Measurements from ENCODE around the gene IPO9.

Gene IPO9

GRCh38 chr1:201911826-201912571 lies 83.0 kb downstream of the IPO9 start:
- no peak for DNase-seq

GRCh38 chr1:201912832-201913231 lies 83.9 kb downstream of the IPO9 start:
- no peak for DNase-seq

- DNase-seq, result no peak
These were observed 85.7 kb downstream of the IPO9 start for GRCh38 chr1:201914456-201915235.

GRCh38 chr1:201916649-201917249 lies 87.8 kb downstream of the IPO9 start:
- peak; percentile 65 for DNase-seq

DNA sequence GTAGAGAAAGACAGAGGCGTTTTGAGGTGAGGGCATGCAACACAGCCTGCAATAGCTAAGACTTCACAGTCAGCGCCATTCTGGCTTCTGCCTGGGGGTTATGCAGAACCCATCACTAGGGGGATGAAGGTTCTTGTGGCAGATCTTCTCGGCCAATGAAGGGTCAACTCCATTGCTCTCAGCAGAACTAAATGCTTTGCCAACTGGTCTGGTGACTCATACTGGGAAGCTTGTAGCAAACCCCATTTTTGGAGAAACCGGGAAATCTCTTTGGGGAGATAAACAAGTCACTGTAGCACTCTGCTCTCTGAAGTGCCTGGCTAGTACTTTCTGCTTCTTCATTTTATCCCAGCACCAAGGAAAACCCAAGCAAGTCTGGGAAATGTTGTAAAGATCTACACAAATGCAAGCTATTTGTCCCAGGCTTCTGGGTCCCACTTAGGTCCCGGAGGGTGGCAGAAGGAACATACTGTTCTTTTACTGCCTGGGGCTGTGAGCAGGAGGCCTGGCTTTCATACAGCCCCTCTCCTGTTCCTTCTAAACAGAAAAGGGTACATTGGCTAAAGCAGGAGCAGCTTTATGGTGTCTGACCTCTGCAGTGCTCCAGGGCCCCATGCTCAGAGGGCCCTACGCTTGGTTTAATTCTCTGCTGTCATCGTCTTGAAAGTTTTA lies 88.5 kb downstream of the IPO9 start:
- DNase-seq, result no peak

DNA sequence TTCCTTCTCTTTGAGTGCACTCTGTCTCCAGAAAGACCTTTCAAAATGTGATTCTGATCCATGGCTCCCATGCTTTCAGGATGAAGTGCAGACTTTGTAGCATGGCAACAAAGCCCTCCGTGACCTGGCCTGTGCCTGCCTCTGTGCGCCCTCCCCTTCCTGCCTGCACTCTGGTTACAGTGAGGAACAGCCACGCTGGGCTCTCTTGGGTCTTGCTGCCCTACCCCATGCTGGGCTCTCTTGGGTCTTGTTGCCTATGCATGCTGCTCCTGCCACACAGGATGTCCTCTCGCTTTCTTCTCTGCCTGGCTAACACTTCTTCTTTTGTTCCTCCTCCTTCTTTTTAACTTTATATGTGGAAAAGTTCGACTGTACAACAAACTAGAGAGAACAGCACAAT lies 89.4 kb downstream of the IPO9 start:
- no peak for DNase-seq

DNA sequence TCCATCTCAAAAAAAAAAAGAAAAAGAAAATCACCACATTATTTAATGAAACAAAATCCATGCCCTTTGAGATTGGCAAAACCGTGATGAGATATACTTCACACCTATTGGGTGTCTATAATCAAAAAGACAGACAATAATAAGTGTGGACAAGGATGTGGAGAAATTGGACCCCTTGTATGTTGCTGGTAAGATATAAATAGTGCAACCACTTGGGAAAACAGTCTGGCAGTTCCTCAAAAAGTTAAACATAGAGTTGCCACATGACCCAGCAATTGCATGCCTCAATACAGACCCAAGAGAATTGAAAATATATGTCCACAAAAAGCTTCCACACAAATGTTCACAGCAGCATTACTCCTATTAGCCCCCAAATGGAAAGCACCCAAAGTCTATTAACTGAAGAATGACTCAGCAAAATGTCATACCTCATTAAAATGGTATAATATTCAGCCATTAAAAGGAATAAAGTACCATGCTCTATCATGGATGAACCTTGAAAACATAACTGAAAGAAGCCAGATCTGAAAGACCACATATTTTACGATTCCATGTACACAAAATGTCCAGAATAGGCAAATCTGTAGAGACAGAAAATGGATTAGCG lies 93.1 kb downstream of the IPO9 start:
- no peak for DNase-seq

GRCh38 chr1:201925301-201925567 lies 96.3 kb downstream of the IPO9 start:
- no peak for DNase-seq

- no peak for DNase-seq
These were observed 97.2 kb downstream of the IPO9 start for GRCh38 chr1:201925981-201926645.

- DNase-seq, result no peak
These were observed 99.3 kb downstream of the IPO9 start for GRCh38 chr1:201928266-201928665.

GRCh38 chr1:201930137-201930536 lies 101.2 kb downstream of the IPO9 start:
- no peak for DNase-seq

DNA sequence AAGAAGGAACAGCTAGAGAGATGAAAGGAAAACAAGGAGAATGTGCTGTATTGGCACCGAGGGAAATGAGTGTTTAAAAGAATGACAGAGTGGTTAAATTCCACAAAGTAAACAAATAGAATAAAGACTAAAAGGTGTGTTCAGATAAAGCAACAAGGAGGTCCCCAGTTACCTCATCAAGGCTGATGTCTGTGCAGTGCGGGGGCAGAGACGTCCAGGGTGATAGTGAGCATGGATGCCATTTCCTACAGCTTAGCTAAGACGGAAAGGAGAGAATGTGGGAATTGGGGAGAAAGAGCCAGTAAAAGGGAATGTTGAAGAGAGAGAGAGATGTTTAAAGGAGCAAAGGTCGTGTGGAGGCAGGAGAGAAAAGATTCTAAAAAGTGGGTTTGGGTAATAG lies 101.8 kb downstream of the IPO9 start:
- no peak for DNase-seq

Measured in hematopoietic multipotent progenitor cell treated with erythropoietin and hydrocortisone succinate and interleukin-3 and kit ligand, for 4 days (in vitro differentiated cells).